Testis (tissue), 3 donors: Measurements from ENCODE around the gene FUT1. TPM values are rescaled to one million over a fixed set of nuclear protein-coding genes. Genes with fewer than 3 reads are reported as not detected.

Source experiments
- DNase-seq: peaks from one replicate; pipeline ENCODE4 v3.0.0-alpha.2; 2019
- H3K27ac ChIP-seq, 2 donors: fragments of 200-600 bp; sonication (generic); one replicate each; pipeline ENCODE4 v1.5.1; 2019
- H3K27me3 ChIP-seq: fragments of 200-600 bp; sonication (generic); one replicate; pipeline ENCODE4 v1.5.1; 2019
- H3K36me3 ChIP-seq: fragments of 200-600 bp; sonication (generic); one replicate; pipeline ENCODE4 v1.5.1; 2017; ENCODE audit warnings: low read depth; ENCODE audit errors: missing control alignments
- H3K4me1 ChIP-seq: fragments of 200-600 bp; sonication (generic); one replicate; pipeline ENCODE4 v1.5.1; 2019
- H3K4me3 ChIP-seq, 2 donors: fragments of 200-600 bp; sonication (generic); one replicate each; pipeline ENCODE4 v1.5.1; 2017 to 2019
- H3K9me3 ChIP-seq: fragments of 200-600 bp; sonication (generic); one replicate; pipeline ENCODE4 v1.5.1; 2017
- CTCF ChIP-seq, 3 experiments: fragments of 450-650 bp in 2 of 3; fragments of 200-600 bp in 1 of 3; sonication (generic) in 1 of 3; IDR thresholded peaks; one replicate each; pipeline ENCODE4 v1.5.1; 2016 to 2019; ENCODE audit warnings: antibody characterized with exemption in 3 of 3, mild to moderate bottlenecking in 2 of 3, moderate library complexity in 1 of 3
- POLR2A ChIP-seq: fragments of 450-650 bp; IDR thresholded peaks from one replicate; pipeline ENCODE4 v1.6.1; 2017; ENCODE audit warnings: antibody characterized with exemption, mild to moderate bottlenecking, moderate library complexity
- WGBS, 2 donors: methylation state at CpG; one replicate each; pipeline ENCODE4 v1.1.5; 2018; 5-methylcytosine and 5-hydroxymethylcytosine counted together
- intact Hi-C: fragments of 100-400 bp; cut with DNase I; formaldehyde crosslinking; loops from one replicate; pipeline ENCODE4 v1.15.1; 2023; ENCODE audit warnings: low total_unique reads
- polyA plus RNA-seq: library from polyadenylated mRNA; stranded (reverse); fragments of 350-450 nt; fragmentation: Illumina TruSeq; extraction: RNeasy Lipid Tissue Mini Kit (QIAGEN cat#74804); gene quantifications from one replicate; pipeline ENCODE4 v1.2.3, GENCODE V29; 2014; ENCODE audit warnings: low read depth, low replicate concordance; ENCODE audit not compliant: insufficient read depth
- total RNA-seq, 2 donors: library from RNA; depleted of rRNA; stranded (reverse); fragments of >200 nt; gene quantifications; one replicate each; pipeline ENCODE4 v1.2.3, GENCODE V29; 2016

FUT1 gene
- total and polyA plus RNA-seq, 3 donors from 2014 or later, result 2.0 to 5.1 (median 3.6) TPM

GRCh38 chr19:48741129-48741999 is 11.1 kb downstream of the FUT1 start:
- Histone ChIP-seq H3K9me3 (no peaks in the 10 kb centered on the region), H3K27ac (peak overlapping the region in 1 of 2 donors; percentile 44), H3K4me3 (no peak overlapping the region), H3K27me3 (no peaks in the 10 kb centered on the region), H3K36me3 (no peaks in the 10 kb centered on the region), H3K4me1 (no peaks in the 10 kb centered on the region)
- TF ChIP-seq CTCF (IDR thresholded peaks at IDR 0.05), result no peak
- no peak for TF ChIP-seq POLR2A
- intact Hi-C loops, result no loop called here
- peak; percentile 66 for DNase-seq
- 36 to 42% methylated on average over 19 to 34 of the region's 35 CpGs for WGBS, 2 donors

- peak within 1 kb of the TSS in 1 of 2 donors; percentile 59 for H3K27ac ChIP-seq
- H3K9me3 ChIP-seq, result no peaks in the 10 kb centered on the region
- no peaks in the 10 kb centered on the region for H3K4me1 ChIP-seq
- no peak for DNase-seq
- intact Hi-C loops, result no loop called here
- WGBS, 2 donors, result 50 to 57% methylated on average over 14 to 27 of the region's 27 CpGs
- H3K36me3 ChIP-seq, result no peaks in the 10 kb centered on the region
- peak within 1 kb of the TSS; percentile 52 to 54 for H3K4me3 ChIP-seq
- no peaks in the 10 kb centered on the region for H3K27me3 ChIP-seq
- TF ChIP-seq POLR2A (no peak), CTCF (IDR thresholded peaks at IDR 0.05) (no peak)
Measured at GRCh38 chr19:48740164-48740972, 12.1 kb downstream of the FUT1 start, which contains the start of gene RASIP1. TSS of gene RASIP1 (minus strand) at chr19:48740610. CDS start at chr19:48740282, 328 bp downstream.

DNA sequence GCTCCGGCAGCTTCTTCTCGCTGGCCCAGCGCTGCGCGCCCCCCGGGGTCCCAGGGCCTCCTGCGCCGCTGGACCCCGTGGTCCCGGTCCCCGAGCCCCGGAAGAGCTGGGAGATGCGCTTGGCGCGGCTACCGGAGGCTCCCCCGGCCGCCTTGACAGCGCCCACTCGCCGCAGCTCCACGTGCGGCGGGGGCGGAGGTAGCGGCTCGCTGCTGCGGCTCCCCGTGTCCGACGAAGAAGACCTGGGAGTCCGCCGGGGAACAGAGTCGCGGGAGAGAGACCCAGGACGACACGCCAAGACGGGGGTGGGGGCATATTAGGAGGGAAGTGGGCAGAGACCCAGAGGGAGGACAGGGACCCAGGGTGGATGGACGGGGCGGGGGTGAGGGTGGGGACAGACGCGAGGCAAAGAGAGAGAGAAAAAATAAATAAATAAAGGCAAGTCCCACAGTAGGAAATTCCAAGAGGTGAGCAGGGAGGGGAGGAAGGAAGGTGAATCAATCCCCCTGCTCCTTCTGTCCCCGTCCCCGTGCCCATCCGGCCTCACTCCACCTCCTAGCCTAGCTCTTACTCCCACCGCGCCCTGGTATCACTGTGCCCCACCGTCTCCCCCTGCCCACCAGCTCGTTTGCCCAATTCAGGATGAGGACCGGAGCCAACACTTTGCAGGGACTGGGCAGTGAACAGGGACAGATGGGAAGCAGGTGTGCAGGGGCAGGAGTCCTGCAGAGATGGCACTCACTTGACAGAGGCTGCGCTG is 12.9 kb downstream of the FUT1 start:
- H3K4me1 ChIP-seq, result no peaks in the 10 kb centered on the region
- intact Hi-C loops, result no loop called here
- no peaks in the 10 kb centered on the region for H3K27me3 ChIP-seq
- no peaks in the 10 kb centered on the region for H3K36me3 ChIP-seq
- no peak for DNase-seq
- peak overlapping the region; percentile 52 to 54 for H3K4me3 ChIP-seq
- H3K27ac ChIP-seq, result peak overlapping the region in 1 of 2 donors; percentile 59
- 21 to 23% methylated on average over 23 to 42 of the region's 51 CpGs for WGBS, 2 donors
- TF ChIP-seq CTCF (IDR thresholded peaks at IDR 0.05), result no peak
- TF ChIP-seq POLR2A, result no peak
- no peaks in the 10 kb centered on the region for H3K9me3 ChIP-seq

- no peaks in the 10 kb centered on the region for H3K4me1 ChIP-seq
- intact Hi-C loops, result no loop called here
- 2 to 13% methylated on average over 13 to 92 of the region's 96 CpGs for WGBS, 2 donors
- TF ChIP-seq POLR2A, result no peak
- TF ChIP-seq CTCF (IDR thresholded peaks at IDR 0.05), result peak; percentile 11 to 45 (median 18)
- DNase-seq, result peak; percentile 94
- H3K9me3 ChIP-seq, result no peaks in the 10 kb centered on the region
- H3K4me3 ChIP-seq, result peak overlapping the region; percentile 52 to 54
- H3K36me3 ChIP-seq, result no peaks in the 10 kb centered on the region
- H3K27ac ChIP-seq, result peak overlapping the region in 1 of 2 donors; percentile 59
- H3K27me3 ChIP-seq, result no peaks in the 10 kb centered on the region
Measured at GRCh38 chr19:48738557-48739403, 13.7 kb downstream of the FUT1 start.
